HG03045 (cell line): ENCODE results near the gene POLD4.

Experiments used
- ATAC-seq: cut with Tn5 transposase; IDR thresholded peaks from one replicate; pipeline ENCODE4 v1.9.1; 2021; ENCODE audit warnings: mild to moderate bottlenecking, moderate library complexity; ENCODE audit not compliant: unreplicated experiment

The POLD4 gene

GRCh38 chr11:67371189-67371910, 18.0 kb upstream of the POLD4 start:
- ATAC-seq = no peak

- ATAC-seq = no peak
Measured at GRCh38 chr11:67370351-67371076, 17.2 kb upstream of the POLD4 start.

- ATAC-seq = no peak
Measured at GRCh38 chr11:67369801-67370284, 16.5 kb upstream of the POLD4 start.

- no peak for ATAC-seq
Measured at GRCh38 chr11:67369275-67369674, 15.9 kb upstream of the POLD4 start.

- no peak for ATAC-seq
Measured at GRCh38 chr11:67368621-67369020, 15.3 kb upstream of the POLD4 start.

- ATAC-seq = no peak
Measured at GRCh38 chr11:67367761-67368227, 14.4 kb upstream of the POLD4 start.

GRCh38 chr11:67366961-67367760, 13.8 kb upstream of the POLD4 start:
- ATAC-seq = no peak

GRCh38 chr11:67366546-67366945, 13.2 kb upstream of the POLD4 start:
- no peak for ATAC-seq

- no peak for ATAC-seq
Measured at GRCh38 chr11:67365736-67366444, 12.5 kb upstream of the POLD4 start.

GRCh38 chr11:67364783-67365722, 11.7 kb upstream of the POLD4 start:
- ATAC-seq = no peak

GRCh38 chr11:67364169-67364568, 10.8 kb upstream of the POLD4 start:
- ATAC-seq = no peak

- ATAC-seq = no peak
Measured at GRCh38 chr11:67357831-67358670, 4.7 kb upstream of the POLD4 start.

- no peak for ATAC-seq
Measured at GRCh38 chr11:67356864-67357561, 3.7 kb upstream of the POLD4 start.

- ATAC-seq = no peak
Measured at GRCh38 chr11:67356387-67356863, 3.1 kb upstream of the POLD4 start.

GRCh38 chr11:67355794-67356386, 2.5 kb upstream of the POLD4 start:
- ATAC-seq = no peak

- no peak for ATAC-seq
Measured at GRCh38 chr11:67355023-67355793, 1.9 kb upstream of the POLD4 start.
